GM12878 (cell line): Measurements from ENCODE around the gene COL11A2. TPM values are rescaled to one million over a fixed set of nuclear protein-coding genes. Genes with fewer than 3 reads are reported as not detected.

Experiments
- ATF2 ChIP-seq: IDR thresholded peaks from 2 replicates; pipeline ENCODE4 v1.6.1; 2012; ENCODE audit warnings: low read length, inconsistent platforms
- EP300 ChIP-seq, 2 experiments: fragments of 150-350 bp in 1 of 2; IDR thresholded peaks; 2 replicates each; pipeline ENCODE4 v1.6.1; 2011 to 2012; ENCODE audit warnings: low read depth in 2 of 2, low read length in 2 of 2, borderline replicate concordance in 1 of 2, improper control_type of control experiment in 1 of 2, inconsistent platforms in 1 of 2; ENCODE audit not compliant: control insufficient read depth in 1 of 2
- IKZF1 ChIP-seq: fragments of 450-650 bp; conservative IDR thresholded peaks from 2 replicates; pipeline ENCODE4 v1.6.1; 2017; ENCODE audit warnings: antibody characterized with exemption, mild to moderate bottlenecking
- NFIC ChIP-seq: IDR thresholded peaks from 2 replicates; pipeline ENCODE4 v1.6.1; 2012; ENCODE audit warnings: low read depth, mild to moderate bottlenecking, inconsistent platforms, low read length, moderate library complexity
- NR2C2 ChIP-seq: IDR thresholded peaks from 2 replicates; pipeline ENCODE4 v1.6.1; 2011; ENCODE audit warnings: borderline replicate concordance, low read depth; ENCODE audit not compliant: control insufficient read depth, insufficient read length
- PAX5 ChIP-seq: IDR thresholded peaks from 2 replicates; pipeline ENCODE4 v1.6.1; 2011; ENCODE audit warnings: low read depth, low read length, borderline replicate concordance
- RELA ChIP-seq: fragments of 450-650 bp; IDR thresholded peaks from 2 replicates; pipeline ENCODE4 v1.8.0; 2014; ENCODE audit warnings: borderline replicate concordance; ENCODE audit not compliant: partially characterized antibody
- RELB ChIP-seq: fragments of 450-650 bp; IDR thresholded peaks from 2 replicates; pipeline ENCODE4 v1.6.1; 2017; ENCODE audit warnings: low read depth, mild to moderate bottlenecking, moderate library complexity
- RUNX3 ChIP-seq: IDR thresholded peaks from 2 replicates; pipeline ENCODE4 v1.6.1; 2012; ENCODE audit warnings: low read length, inconsistent platforms
- ZNF217 ChIP-seq: fragments of 450-650 bp; IDR thresholded peaks from 2 replicates; pipeline ENCODE4 v1.6.1; 2017; ENCODE audit warnings: antibody characterized with exemption, mild to moderate bottlenecking
- polyA plus RNA-seq, 11 experiments: library from polyadenylated mRNA; depleted of rRNA in 4 of 11; unstranded in 6 of 11; stranded (reverse) in 5 of 11; fragments of >200 nt; fragmentation: Nextera tagmentation in 4 of 11; fragmentation: Illumina TruSeq in 1 of 11; extraction: Ambion mirVana in 4 of 11; extraction: Trizol in 1 of 11; gene quantifications; 1 replicate in 1 of 11; 2 replicates in 10 of 11; pipeline versions ENCODE4 v1.2.1 to v1.2.3, GENCODE V29; 2011 to 2016; ENCODE audit warnings: inconsistent platforms in 2 of 11, missing spikeins in 2 of 11, low read depth in 1 of 11
- total RNA-seq, 4 experiments: library from RNA; depleted of rRNA in 3 of 4; stranded (reverse); fragments of >200 nt in 3 of 4; fragmentation: Illumina TruSeq in 1 of 4; extraction: Trizol in 1 of 4; gene quantifications; 2 replicates each; pipeline versions ENCODE4 v1.2.1 to v1.2.3, GENCODE V29; 2013 to 2021

The COL11A2 gene
- total and polyA plus RNA-seq, 10 of the 15 experiments (the other 5 are each of a cell fraction or from before 2014, with no cell fraction given), result 0.03 to 0.83 (median 0.22) TPM; not detected in 1

- peak; percentile 62; the same call in 1 of the 2 replicates for TF ChIP-seq NFIC
- TF ChIP-seq ATF2, result peak; percentile 72
- TF ChIP-seq ZNF217, result no peak
- peak; percentile 73 for TF ChIP-seq IKZF1
- peak; percentile 80 for TF ChIP-seq RUNX3
- TF ChIP-seq RELB, result peak; percentile 67
- no peak for TF ChIP-seq RELA
- TF ChIP-seq PAX5, result no peak
- TF ChIP-seq EP300 (IDR thresholded peaks at IDR 0.05; ENCODE audit: borderline replicate concordance in 1 of 2, control insufficient read depth in 1 of 2, low read depth in 2 of 2, low read length in 2 of 2), result 0 out of 4 replicates have a peak, but pooled peaks have one; percentile 24 to 32
- no peak for TF ChIP-seq NR2C2
Measured at GRCh38 chr6:33114406-33114805, 77.9 kb downstream of the COL11A2 start (continued).
